Cardiac fibroblast (primary cell): ENCODE results near the gene OSBPL3.

Source experiments
- DNase-seq, 2 donors: peaks; one replicate each; pipeline versions ENCODE4 v3.0.0 to v3.0.0-alpha.2; 2010; ENCODE audit warnings: low read depth in 2 of 2
- H3K4me3 ChIP-seq, 2 donors: replicated peaks in 1 of 2; 1 replicate in 1 of 2; 2 replicates in 1 of 2; pipeline ENCODE4 v1.5.1; 2011; ENCODE audit warnings: low read depth in 2 of 2, low read length in 2 of 2, mild to moderate bottlenecking in 2 of 2, moderate library complexity in 1 of 2
- CTCF ChIP-seq: IDR thresholded peaks from one replicate; pipeline ENCODE4 v1.5.1; 2011; ENCODE audit warnings: low read depth, mild to moderate bottlenecking, low read length, inconsistent platforms

The OSBPL3 gene

GRCh38 chr7:24916463-24917040 lies 63.4 kb downstream of the OSBPL3 start:
- no peak overlapping the region for H3K4me3 ChIP-seq
- peak in 1 of 2 donors; percentile 24 for DNase-seq
- no peak for TF ChIP-seq CTCF

- DNase-seq, result no peak
- H3K4me3 ChIP-seq, result no peak overlapping the region
- TF ChIP-seq CTCF, result no peak
Observed at GRCh38 chr7:24914465-24914859, 65.5 kb downstream of the OSBPL3 start.

GRCh38 chr7:24913801-24914464 lies 66.0 kb downstream of the OSBPL3 start:
- TF ChIP-seq CTCF, result no peak
- no peak overlapping the region for H3K4me3 ChIP-seq
- peak in 1 of 2 donors; percentile 38 for DNase-seq

- DNase-seq, result no peak
- no peak for TF ChIP-seq CTCF
- H3K4me3 ChIP-seq, result no peak overlapping the region
Observed at GRCh38 chr7:24912874-24913514, 67.0 kb downstream of the OSBPL3 start.

- no peak overlapping the region for H3K4me3 ChIP-seq
- no peak for DNase-seq
- no peak for TF ChIP-seq CTCF
Observed at GRCh38 chr7:24912424-24912823, 67.6 kb downstream of the OSBPL3 start.

- H3K4me3 ChIP-seq, result no peak overlapping the region
- no peak for TF ChIP-seq CTCF
- peak in 1 of 2 donors; percentile 58 for DNase-seq
Observed at GRCh38 chr7:24911213-24911603, 68.8 kb downstream of the OSBPL3 start.
